ENCODE data around the gene PRKCA. TPM values are rescaled to one million over a fixed set of nuclear protein-coding genes. Genes with fewer than 3 reads are reported as not detected.

The PRKCA gene
- total and polyA plus RNA-seq, 12 donors: 1.6 to 27.6 (median 10.5) TPM

DNA sequence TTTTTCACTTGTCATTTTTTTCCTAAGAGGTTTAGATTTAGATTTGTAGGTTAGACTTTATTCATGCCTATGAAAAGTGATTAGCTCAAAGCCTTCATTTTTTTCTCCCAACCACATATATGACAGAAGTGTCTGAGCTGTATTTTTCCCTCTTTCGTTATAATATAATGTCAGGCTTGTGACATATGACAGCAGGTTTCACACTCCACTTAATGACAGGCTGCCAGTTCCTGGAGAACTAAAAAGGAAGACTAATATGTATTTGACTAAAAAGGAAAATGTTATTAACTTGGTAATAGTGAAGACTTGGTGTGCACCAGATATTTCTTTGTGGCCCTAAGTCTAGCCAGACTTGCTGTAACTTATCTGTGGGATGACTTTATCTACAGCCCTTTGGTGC lies 331.8 kb downstream of the PRKCA start:
- no peak overlapping the region for H3K4me3 ChIP-seq

DNA sequence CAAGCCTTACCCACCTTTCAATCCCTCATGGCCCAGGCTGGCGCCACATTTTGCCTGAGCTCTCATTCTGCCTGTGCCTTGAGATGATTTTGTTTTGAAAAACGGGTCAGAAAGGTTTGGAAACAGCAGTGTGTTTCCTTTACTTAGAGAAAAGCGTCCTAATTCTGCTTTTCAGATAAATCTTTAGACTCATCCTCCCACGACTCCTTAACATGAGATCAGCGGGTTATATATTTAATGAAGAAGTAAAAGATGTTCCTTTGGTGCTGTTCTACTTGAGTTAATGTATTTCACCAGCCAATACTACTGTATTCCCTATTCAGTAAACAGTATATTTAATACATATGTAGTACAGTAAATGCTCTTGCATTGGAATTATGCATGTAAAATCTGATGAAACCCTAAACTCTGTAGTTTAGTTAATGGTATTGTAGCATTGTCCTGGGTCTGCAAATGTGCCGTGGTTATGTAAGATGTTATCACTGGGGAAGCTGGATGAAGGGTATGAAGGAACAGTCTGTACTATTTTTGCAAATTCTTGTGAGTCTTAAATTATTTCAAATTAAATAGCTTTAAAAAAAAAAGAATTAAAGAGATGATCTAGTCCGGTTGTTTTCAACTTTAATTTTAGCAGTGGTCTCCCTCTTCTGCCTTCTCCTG lies 333.1 kb downstream of the PRKCA start:
- Histone ChIP-seq H3K27ac (no peak overlapping the region), H3K4me3 (no peak overlapping the region), H3K27me3 (no peaks in the 10 kb centered on the region), H3K9me3 (no peaks in the 10 kb centered on the region), H3K4me1 (peaks cover 0 to 11% (median 0%) of the 10 kb centered on the region in 9 donors), H3K36me3 (no peaks in the 10 kb centered on the region)
- 89 to 90% methylated on average over 7 of the region's 7 CpGs for WGBS, 2 donors
- TF ChIP-seq, protein P1, sequence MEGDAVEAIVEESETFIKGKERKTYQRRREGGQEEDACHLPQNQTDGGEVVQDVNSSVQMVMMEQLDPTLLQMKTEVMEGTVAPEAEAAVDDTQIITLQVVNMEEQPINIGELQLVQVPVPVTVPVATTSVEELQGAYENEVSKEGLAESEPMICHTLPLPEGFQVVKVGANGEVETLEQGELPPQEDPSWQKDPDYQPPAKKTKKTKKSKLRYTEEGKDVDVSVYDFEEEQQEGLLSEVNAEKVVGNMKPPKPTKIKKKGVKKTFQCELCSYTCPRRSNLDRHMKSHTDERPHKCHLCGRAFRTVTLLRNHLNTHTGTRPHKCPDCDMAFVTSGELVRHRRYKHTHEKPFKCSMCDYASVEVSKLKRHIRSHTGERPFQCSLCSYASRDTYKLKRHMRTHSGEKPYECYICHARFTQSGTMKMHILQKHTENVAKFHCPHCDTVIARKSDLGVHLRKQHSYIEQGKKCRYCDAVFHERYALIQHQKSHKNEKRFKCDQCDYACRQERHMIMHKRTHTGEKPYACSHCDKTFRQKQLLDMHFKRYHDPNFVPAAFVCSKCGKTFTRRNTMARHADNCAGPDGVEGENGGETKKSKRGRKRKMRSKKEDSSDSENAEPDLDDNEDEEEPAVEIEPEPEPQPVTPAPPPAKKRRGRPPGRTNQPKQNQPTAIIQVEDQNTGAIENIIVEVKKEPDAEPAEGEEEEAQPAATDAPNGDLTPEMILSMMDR (IDR thresholded peaks at IDR 0.05): no peak
- intact Hi-C loops (cut with DNase I): loop anchor here in 1 of 10 donors (10.0 kb wide), 1 partner anchor 61 kb away; no protein-coding TSS in a partner anchor
- DNase-seq: no peak
- no peak for ATAC-seq

More for the DNA sequence above, 331.8 kb downstream of the PRKCA start:
- DNase-seq (no peak), ATAC-seq (no peak)
- no peaks in the 10 kb centered on the region for H3K36me3 ChIP-seq
- WGBS, 2 donors: 39 to 93% methylated on average over 1 of the region's 1 CpG
- H3K9me3 ChIP-seq: no peaks in the 10 kb centered on the region
- H3K4me1 ChIP-seq: peaks cover 0 to 11% (median 0%) of the 10 kb centered on the region in 9 donors
- TF ChIP-seq, protein P1 (IDR thresholded peaks at IDR 0.05): no peak
- intact Hi-C loops (cut with DNase I): loop anchor here in 1 of 10 donors (5.0 to 10.0 kb wide), 2 partner anchors 59 to 377 kb away; no protein-coding TSS in a partner anchor
- no peak overlapping the region for H3K27ac ChIP-seq
- H3K27me3 ChIP-seq: no peaks in the 10 kb centered on the region

DNA sequence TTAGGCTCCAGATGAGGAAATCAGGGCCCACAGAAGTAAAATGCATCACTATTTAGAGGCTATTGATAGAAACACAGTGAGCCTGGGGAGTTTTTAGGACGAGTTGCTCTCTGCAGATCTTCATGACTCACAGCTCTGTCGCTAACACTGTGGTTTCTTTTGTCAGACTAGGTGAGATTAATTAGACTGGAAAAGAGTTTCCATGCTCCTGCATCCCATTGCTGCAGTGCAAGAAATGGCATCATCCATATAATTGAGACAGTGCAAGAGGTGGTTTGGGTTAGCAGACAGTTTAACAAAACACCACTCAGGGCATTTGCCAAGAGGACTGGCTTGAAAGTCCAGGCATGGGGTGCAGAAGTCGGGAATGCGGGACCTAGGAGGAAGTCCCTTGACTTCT lies 333.7 kb downstream of the PRKCA start:
- TF ChIP-seq, protein P1 (IDR thresholded peaks at IDR 0.05): no peak
- Histone ChIP-seq H3K36me3 (peaks cover 0 to under 1% (median 0%) of the 10 kb centered on the region in 9 donors), H3K27me3 (no peaks in the 10 kb centered on the region), H3K9me3 (no peaks in the 10 kb centered on the region), H3K4me1 (peaks cover 0 to 11% (median 0%) of the 10 kb centered on the region in 9 donors), H3K4me3 (no peak overlapping the region), H3K27ac (no peak overlapping the region)
- no peak for DNase-seq
- no peak for ATAC-seq
- WGBS, 2 donors: 79 to 83% methylated on average over 4 of the region's 4 CpGs
- intact Hi-C loops (cut with DNase I): loop anchor here in 1 of 10 donors (10.0 kb wide), 1 partner anchor 61 kb away; no protein-coding TSS in a partner anchor

GRCh38 chr17:66637491-66637890 lies 335.1 kb downstream of the PRKCA start:
- intact Hi-C loops (cut with DNase I): loop anchor here in 1 of 10 donors (10.0 kb wide), 1 partner anchor 63 kb away; no protein-coding TSS in a partner anchor
- Histone ChIP-seq H3K36me3 (peaks cover 0 to 10% (median 0%) of the 10 kb centered on the region in 9 donors), H3K4me3 (no peak overlapping the region), H3K27me3 (no peaks in the 10 kb centered on the region), H3K27ac (no peak overlapping the region), H3K4me1 (peaks cover 0 to 11% (median 0%) of the 10 kb centered on the region in 9 donors), H3K9me3 (no peaks in the 10 kb centered on the region)
- ATAC-seq (no peak), DNase-seq (no peak)
- TF ChIP-seq, protein P1 (IDR thresholded peaks at IDR 0.05): no peak
- 93 to 94% methylated on average over 6 of the region's 6 CpGs for WGBS, 2 donors

All from heart right ventricle (tissue), 16 donors.